Measurements from ENCODE around the gene HSPA1L. TPM values are rescaled to one million over a fixed set of nuclear protein-coding genes. Genes with fewer than 3 reads are reported as not detected.
"Not testable (repeated sequence)": the region's sequence is repeated elsewhere in the genome, so short reads cannot be mapped to it uniquely, and the experiment has no call there.

HSPA1L gene
- total RNA-seq, 1 donor from 2014 or later = 2.0 TPM

DNA sequence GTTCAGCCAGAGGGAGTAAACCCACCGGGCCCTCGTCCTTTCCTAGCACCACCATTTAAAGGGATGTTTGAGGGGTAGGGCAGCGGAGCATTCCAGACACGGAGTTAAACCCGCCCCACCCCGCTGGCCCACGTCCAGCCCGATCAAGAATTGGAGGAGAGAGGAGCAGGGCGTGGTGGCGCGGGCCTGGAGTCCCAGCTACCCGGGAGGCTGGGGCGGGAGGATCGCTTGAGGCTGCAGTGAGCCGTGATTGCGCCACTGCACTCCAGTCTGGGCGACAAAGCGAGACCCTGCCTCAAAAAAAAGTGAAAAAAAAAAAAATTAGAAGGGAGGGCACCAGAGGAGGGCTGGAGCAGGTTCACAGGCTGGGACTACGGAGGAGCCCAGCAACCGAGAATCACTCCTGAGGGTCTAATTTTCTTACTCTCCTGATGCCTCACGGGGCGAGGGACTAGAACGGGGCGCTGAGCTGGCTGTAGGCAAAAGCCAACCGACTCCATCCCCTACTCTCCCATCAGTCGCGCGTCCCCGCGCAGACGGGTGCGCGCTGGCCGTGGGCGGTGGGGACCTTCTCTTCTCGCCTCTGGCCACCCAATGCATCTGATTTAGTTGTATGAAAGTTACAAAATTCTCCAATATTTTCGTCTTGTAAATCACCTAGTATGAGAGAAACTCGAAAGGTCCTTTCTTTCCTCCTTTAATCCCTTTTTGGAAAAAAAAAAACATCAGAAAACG is 6.4 kb upstream of the HSPA1L start:
- peak; percentile 89 for DNase-seq
- intact Hi-C loops (cut with DNase I) = no loop called here
- ATAC-seq (ENCODE audit: poor library complexity) = peak; percentile 51

GRCh38 chr6:31820399-31820798 is 5.3 kb upstream of the HSPA1L start:
- ATAC-seq (ENCODE audit: poor library complexity); intact Hi-C loops (cut with DNase I): not testable (repeated sequence)
- DNase-seq = peak; percentile 1

DNA sequence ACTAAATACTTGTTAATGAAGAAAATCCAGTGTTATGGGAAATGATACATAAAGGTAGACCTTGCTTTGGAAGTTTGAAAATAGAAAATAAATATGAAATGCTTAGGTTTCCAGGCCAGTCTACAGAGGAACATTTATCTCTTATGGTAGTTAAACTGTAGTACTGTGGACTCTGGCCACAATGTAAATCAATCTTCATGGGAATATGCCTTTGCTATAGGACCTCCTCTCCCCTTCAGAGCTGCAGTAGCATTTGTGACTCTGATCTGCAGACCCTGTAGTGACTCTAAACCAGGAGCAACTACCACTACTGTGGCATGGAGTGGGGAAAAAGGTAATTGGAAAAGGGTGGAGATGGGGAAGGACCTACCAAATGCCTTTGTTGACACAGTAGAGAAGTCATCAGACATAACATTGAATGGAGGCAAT is 4.8 kb upstream of the HSPA1L start:
- no peak for DNase-seq
- ATAC-seq (ENCODE audit: poor library complexity) = no peak
- intact Hi-C loops (cut with DNase I) = no loop called here

DNA sequence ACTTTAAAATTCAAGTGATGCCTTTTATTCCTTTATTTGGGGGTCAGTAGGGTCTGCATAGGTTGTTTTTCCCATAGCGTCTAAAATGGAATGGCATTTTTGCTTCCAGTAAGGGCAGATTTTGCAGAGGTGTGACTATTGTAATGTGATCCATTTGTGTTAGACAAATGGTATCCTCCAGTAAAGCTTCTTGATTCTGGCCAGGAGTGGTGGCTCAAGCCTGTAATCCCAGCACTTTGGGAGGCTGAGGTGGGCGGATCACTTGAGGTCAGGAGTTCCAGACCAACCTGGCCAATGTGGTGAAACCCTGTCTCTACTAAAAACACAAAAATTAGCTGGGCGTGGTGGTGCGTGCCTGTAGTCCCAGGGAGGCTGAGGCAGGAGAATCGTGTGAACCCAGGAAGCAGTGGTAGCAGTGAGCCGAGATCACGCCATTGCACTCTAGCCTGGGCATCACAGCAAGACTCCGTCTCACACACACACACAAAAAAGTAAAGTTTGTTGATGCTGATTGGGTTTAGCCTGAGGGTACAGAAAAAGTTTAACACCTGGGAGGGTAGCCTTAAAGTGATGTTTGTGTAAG is 2.9 kb upstream of the HSPA1L start:
- DNase-seq; intact Hi-C loops (cut with DNase I); ATAC-seq (ENCODE audit: poor library complexity): not testable (repeated sequence)

GRCh38 chr6:31817133-31817928 is 2.2 kb upstream of the HSPA1L start:
- ATAC-seq (ENCODE audit: poor library complexity); DNase-seq; intact Hi-C loops (cut with DNase I): not testable (repeated sequence)

DNA sequence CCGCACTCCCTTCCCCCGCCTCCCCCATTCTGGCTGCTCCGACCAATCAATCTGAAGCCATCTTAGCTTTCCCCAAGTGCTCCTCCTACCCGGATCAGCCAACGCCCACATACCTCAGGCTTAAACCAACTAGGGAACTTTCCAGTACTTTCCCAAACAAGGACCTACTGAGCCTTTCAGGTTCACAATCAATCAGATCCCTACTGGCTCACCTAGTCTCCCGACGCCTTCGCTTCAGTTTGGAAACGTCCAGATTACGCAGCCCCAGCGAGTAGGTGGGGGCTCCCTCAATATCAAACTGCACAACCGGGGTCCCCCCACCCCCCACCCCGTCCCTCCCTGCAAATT is 432 bp downstream of the HSPA1L start:
- DNase-seq (peak; percentile 96), ATAC-seq (ENCODE audit: poor library complexity) (peak; percentile 83)
- intact Hi-C loops (cut with DNase I) = no loop called here

- ATAC-seq (ENCODE audit: poor library complexity) = no peak
- intact Hi-C loops (cut with DNase I) = no loop called here
- DNase-seq = no peak
These were observed 1.6 kb downstream of the HSPA1L start for GRCh38 chr6:31813465-31813849.

GRCh38 chr6:31811645-31812044 is 3.4 kb downstream of the HSPA1L start:
- ATAC-seq (ENCODE audit: poor library complexity) (no peak), DNase-seq (no peak)
- intact Hi-C loops (cut with DNase I) = no loop called here

DNA sequence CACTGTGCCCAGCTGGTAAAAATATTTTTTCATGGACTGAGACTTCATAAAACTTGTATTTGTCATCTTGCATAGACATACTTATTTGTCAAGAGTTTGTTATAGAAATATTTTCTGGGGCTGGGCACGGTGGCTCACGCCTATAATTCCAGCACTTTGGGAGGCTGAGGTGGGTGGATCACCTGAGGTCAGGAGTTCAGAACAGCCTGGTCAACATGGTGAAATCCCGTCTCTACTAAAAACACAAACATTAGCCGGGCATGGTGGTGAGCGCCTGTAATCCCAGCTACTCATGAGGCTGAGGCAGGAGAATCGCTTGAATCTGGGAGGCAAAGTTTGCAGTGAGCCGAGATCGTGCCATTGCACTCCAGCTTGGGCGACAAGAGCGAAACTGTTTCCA is 6.5 kb downstream of the HSPA1L start:
- DNase-seq; intact Hi-C loops (cut with DNase I); ATAC-seq (ENCODE audit: poor library complexity): not testable (repeated sequence)

GRCh38 chr6:31806470-31807272 is 8.4 kb downstream of the HSPA1L start, which contains the start of gene LSM2:
Gene LSM2, minus strand, starts transcription at chr6:31806966. Its CDS starts 209 bp downstream, at chr6:31806757.
- peak; percentile 99 for ATAC-seq (ENCODE audit: poor library complexity)
- intact Hi-C loops (cut with DNase I) = no loop called here

GRCh38 chr6:31805939-31806469 is 9.1 kb downstream of the HSPA1L start:
- DNase-seq (no peak), ATAC-seq (ENCODE audit: poor library complexity) (no peak)
- intact Hi-C loops (cut with DNase I) = no loop called here

More at GRCh38 chr6:31806470-31807272, 8.4 kb downstream of the HSPA1L start, which contains the start of gene LSM2:
- DNase-seq = peak; percentile 99

DNA sequence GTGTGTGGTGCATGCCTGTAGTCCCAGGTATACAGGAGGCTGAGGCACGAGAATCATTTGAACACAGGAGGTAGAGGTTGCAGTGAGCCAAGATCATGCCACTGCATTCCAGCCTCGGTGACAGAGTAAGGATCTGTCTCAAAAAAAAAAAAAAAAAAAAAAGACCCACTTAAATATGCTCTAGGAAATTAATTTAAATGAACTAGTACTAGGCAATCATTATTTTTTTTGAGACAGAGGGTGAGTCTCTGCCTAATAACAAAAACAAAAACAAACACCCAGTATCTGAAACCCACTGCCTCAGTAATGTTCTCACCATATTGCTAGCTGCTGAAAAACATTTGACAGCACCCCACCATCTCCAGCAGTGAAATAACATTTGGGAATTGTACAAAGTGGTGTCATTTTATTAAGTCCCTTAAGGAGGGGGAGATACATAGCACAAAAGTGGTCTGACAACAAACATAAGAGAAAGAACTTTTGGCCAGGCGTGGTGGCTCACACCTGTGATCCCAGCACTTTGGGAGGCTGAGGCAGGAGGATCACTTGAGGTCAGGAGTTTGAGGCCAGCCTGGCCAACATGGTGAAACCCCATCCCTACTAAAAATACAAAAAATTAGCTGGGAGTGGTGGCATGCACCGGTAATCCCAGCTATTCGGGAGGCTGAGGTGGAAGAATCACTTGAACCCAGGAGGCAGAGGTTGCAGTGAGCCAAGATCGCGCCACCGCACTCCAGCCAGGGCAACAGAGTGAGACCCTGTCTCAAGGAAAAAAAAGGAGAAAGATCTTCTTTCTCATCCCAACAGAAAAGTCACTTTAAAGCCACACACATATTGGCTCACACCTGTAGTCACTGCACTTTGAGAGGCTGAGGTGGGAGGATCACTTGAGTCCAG is 13.8 kb downstream of the HSPA1L start:
- intact Hi-C loops (cut with DNase I); DNase-seq; ATAC-seq (ENCODE audit: poor library complexity): not testable (repeated sequence)

GRCh38 chr6:31799781-31800180 is 15.3 kb downstream of the HSPA1L start:
- DNase-seq = no peak
- no peak for ATAC-seq (ENCODE audit: poor library complexity)

GRCh38 chr6:31797588-31797987 is 17.5 kb downstream of the HSPA1L start:
- intact Hi-C loops (cut with DNase I) = no loop called here
- no peak for ATAC-seq (ENCODE audit: poor library complexity)
- no peak for DNase-seq

More at GRCh38 chr6:31799781-31800180, 15.3 kb downstream of the HSPA1L start:
- intact Hi-C loops (cut with DNase I) = no loop called here

DNA sequence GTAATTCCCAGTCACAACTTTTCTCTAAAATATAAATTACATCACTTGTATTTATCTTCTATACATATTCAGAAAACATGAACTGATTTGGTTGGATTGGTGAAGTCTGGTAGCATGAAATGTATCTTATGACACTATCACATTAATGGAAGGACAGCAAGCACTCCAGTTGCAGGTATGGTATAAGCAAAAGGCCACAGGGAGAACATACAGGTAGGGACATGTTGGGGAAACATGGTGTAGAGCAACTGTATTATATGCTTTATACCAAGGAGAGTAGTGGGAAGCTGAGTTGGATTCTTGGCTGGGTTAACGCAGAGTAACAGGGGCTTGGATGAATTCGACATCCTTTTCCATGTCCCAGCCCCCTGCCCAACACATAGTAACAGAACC is 18.1 kb downstream of the HSPA1L start:
- intact Hi-C loops (cut with DNase I) = no loop called here
- no peak for DNase-seq
- no peak for ATAC-seq (ENCODE audit: poor library complexity)

DNA sequence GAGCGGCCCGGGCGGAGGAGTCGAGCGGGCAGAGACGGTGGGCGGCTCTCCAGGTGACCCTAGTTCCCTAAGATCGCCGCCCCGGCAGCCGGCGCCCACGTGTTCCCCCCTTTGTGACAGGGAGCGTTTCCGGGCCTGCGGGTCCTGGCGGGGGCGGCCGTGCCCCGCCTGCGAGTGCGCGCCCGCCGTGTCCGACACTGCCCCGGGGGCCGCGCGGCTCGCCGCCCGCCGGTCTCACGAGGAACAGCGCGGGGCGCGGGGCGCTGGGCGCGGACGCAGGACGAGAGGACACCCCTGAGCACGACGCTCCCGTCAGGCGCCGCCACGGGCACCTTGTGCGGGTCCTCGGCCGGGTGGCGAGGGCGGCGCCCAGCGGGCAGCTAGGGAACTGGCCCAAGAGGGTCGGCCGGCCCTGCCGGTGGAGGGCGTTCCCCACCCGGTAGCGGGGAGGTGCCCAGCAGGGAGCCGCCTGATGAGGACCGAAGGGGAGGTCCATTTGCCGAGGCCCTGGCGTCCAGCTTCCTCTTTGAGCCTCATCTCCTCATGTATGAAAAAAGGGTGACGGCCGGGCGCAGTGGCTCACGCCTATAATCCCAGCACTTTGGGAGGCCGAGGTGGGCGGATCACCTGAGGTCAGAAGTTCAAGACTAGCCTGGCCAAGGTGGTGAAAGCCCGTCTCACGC is 19.3 kb downstream of the HSPA1L start, which contains the start of gene VARS1:
VARS1 (minus strand) TSS at position 137 of the 683 bp plus-strand sequence. CDS start 535 bp downstream, outside the sequence.
- ATAC-seq (ENCODE audit: poor library complexity) = peak; percentile 96
- intact Hi-C loops (cut with DNase I) = no loop called here
- DNase-seq = peak; percentile 96
